CD14-positive monocyte (primary cell): Measurements from ENCODE around the gene PAAF1. TPM values are rescaled to one million over a fixed set of nuclear protein-coding genes. Genes with fewer than 3 reads are reported as not detected.

Source experiments
- DNase-seq, 3 donors: peaks; one replicate each; pipeline ENCODE4 v3.0.0-alpha.2; 2011 to 2022
- H2AFZ ChIP-seq: 2 replicates; pipeline ENCODE4 v1.6.0; 2012; ENCODE audit warnings: mild to moderate bottlenecking, low read depth, low read length, inconsistent platforms; ENCODE audit not compliant: insufficient read depth, poor library complexity, severe bottlenecking
- H3K27ac ChIP-seq, 2 donors: 1 replicate in 1 of 2; 2 replicates in 1 of 2; pipeline ENCODE4 v1.5.1; 2012 to 2013; ENCODE audit warnings: low read length in 2 of 2, control low read depth in 1 of 2, inconsistent platforms in 1 of 2, low read depth in 1 of 2, mild to moderate bottlenecking in 1 of 2
- H3K27me3 ChIP-seq, 2 donors: one replicate each; pipeline versions ENCODE4 v1.6.0 to v1.6.1; 2011 to 2013; ENCODE audit warnings: low read length in 2 of 2; ENCODE audit not compliant: control insufficient read depth in 2 of 2, insufficient read depth in 2 of 2
- H3K36me3 ChIP-seq, 2 donors: replicated peaks in 1 of 2; 1 replicate in 1 of 2; 2 replicates in 1 of 2; pipeline versions ENCODE4 v1.5.1 to v1.6.1; 2012 to 2013; ENCODE audit warnings: low read length in 2 of 2, control low read depth in 1 of 2, inconsistent platforms in 1 of 2, mild to moderate bottlenecking in 1 of 2; ENCODE audit not compliant: insufficient read depth in 2 of 2, control insufficient read depth in 1 of 2
- H3K4me1 ChIP-seq, 2 donors: 1 replicate in 1 of 2; 2 replicates in 1 of 2; pipeline versions ENCODE4 v1.5.1 to v1.6.1; 2012 to 2013; ENCODE audit warnings: low read length in 2 of 2, control low read depth in 1 of 2, inconsistent platforms in 1 of 2, mild to moderate bottlenecking in 1 of 2, moderate library complexity in 1 of 2; ENCODE audit not compliant: insufficient read depth in 2 of 2, control insufficient read depth in 1 of 2
- H3K4me2 ChIP-seq: replicated peaks from 2 replicates; pipeline ENCODE3; 2012; ENCODE audit warnings: low read length, moderate library complexity, mild to moderate bottlenecking; ENCODE audit not compliant: poor library complexity, severe bottlenecking; ENCODE audit errors: extremely low read depth
- H3K4me3 ChIP-seq, 3 experiments: fragments of 200-600 bp in 1 of 3; sonication (generic) in 1 of 3; replicated peaks in 1 of 3; 1 replicate in 2 of 3; 2 replicates in 1 of 3; pipeline ENCODE4 v1.5.1; 2011 to 2013; ENCODE audit warnings: low read length in 3 of 3, mild to moderate bottlenecking in 3 of 3, control low read depth in 2 of 3, low read depth in 2 of 3, inconsistent platforms in 1 of 3, moderate library complexity in 1 of 3
- H3K79me2 ChIP-seq: 2 replicates; pipeline ENCODE4 v1.6.0; 2012; ENCODE audit warnings: mild to moderate bottlenecking, control low read depth, inconsistent platforms, low read length, moderate library complexity; ENCODE audit not compliant: insufficient read depth
- H3K9ac ChIP-seq: 2 replicates; pipeline ENCODE4 v1.6.0; 2017; ENCODE audit warnings: low read length, mild to moderate bottlenecking; ENCODE audit not compliant: insufficient read depth, poor library complexity, severe bottlenecking
- H3K9me3 ChIP-seq, 2 donors: replicated peaks in 1 of 2; 1 replicate in 1 of 2; 2 replicates in 1 of 2; pipeline versions ENCODE4 v1.5.1 to v1.6.1; 2012 to 2013; ENCODE audit warnings: low read length in 2 of 2, control low read depth in 1 of 2; ENCODE audit not compliant: control insufficient read depth in 1 of 2, insufficient read depth in 1 of 2
- H4K20me1 ChIP-seq: 2 replicates; pipeline ENCODE4 v1.6.0; 2012; ENCODE audit warnings: mild to moderate bottlenecking, low read length, control low read depth, moderate library complexity; ENCODE audit not compliant: insufficient read depth
- H3K27ac Mint-ChIP-seq, 7 donors: one replicate each; pipeline ENCODE4 v1.8.0; 2020; ENCODE audit warnings: mild to moderate bottlenecking in 7 of 7, mixed read lengths in 7 of 7, moderate library complexity in 6 of 7, inconsistent platforms in 2 of 7
- H3K27me3 Mint-ChIP-seq, 3 donors: one replicate each; pipeline ENCODE4 v1.8.0; 2021 to 2022; ENCODE audit warnings: low read depth in 3 of 3, mild to moderate bottlenecking in 3 of 3, mixed read lengths in 3 of 3, moderate library complexity in 3 of 3, inconsistent platforms in 1 of 3
- H3K36me3 Mint-ChIP-seq, 2 donors: one replicate each; pipeline ENCODE4 v1.8.0; 2020; ENCODE audit warnings: mixed read lengths in 2 of 2, inconsistent platforms in 1 of 2, mild to moderate bottlenecking in 1 of 2
- H3K4me1 Mint-ChIP-seq: one replicate; pipeline ENCODE4 v1.8.0; 2020; ENCODE audit warnings: mild to moderate bottlenecking, mixed read lengths
- H3K4me3 Mint-ChIP-seq, 2 donors: one replicate each; pipeline ENCODE4 v1.8.0; 2020; ENCODE audit warnings: mild to moderate bottlenecking in 2 of 2, mixed read lengths in 2 of 2, moderate library complexity in 1 of 2
- H3K9me3 Mint-ChIP-seq, 7 donors: one replicate each; pipeline ENCODE4 v1.8.0; 2020 to 2022; ENCODE audit warnings: mixed read lengths in 7 of 7, mild to moderate bottlenecking in 6 of 7, moderate library complexity in 6 of 7, inconsistent platforms in 2 of 7
- WGBS: methylation state at CpG from one replicate; pipeline ENCODE4 v1.1.5; 2013; ENCODE audit warnings: missing lambda C conversion rate; ENCODE audit not compliant: insufficient coverage; 5-methylcytosine and 5-hydroxymethylcytosine counted together
- intact Hi-C, 2 donors: fragments of 100-400 bp; cut with micrococcal nuclease; formaldehyde crosslinking; loops; one replicate each; pipeline versions ENCODE4 v1.15.0 to v1.15.1; 2023
- polyA plus RNA-seq, 3 donors: library from polyadenylated mRNA; depleted of rRNA in 1 of 3; unstranded in 2 of 3; stranded (reverse) in 1 of 3; fragments of 300-500 nt in 2 of 3; fragments of >200 nt in 1 of 3; fragmentation: Illumina TruSeq in 2 of 3; gene quantifications; 1 replicate in 2 of 3; 2 replicates in 1 of 3; pipeline ENCODE4 v1.2.3, GENCODE V29; 2012 to 2021
- TF ChIP-seq, protein P1 (sequence below): fragments of 200-600 bp; IDR thresholded peaks from one replicate; pipeline ENCODE4 v1.8.0; 2022; ENCODE audit warnings: antibody characterized with exemption, mild to moderate bottlenecking

PAAF1 gene
- polyA plus RNA-seq, 3 donors, result 12.0 to 13.7 (median 12.9) TPM

DNA sequence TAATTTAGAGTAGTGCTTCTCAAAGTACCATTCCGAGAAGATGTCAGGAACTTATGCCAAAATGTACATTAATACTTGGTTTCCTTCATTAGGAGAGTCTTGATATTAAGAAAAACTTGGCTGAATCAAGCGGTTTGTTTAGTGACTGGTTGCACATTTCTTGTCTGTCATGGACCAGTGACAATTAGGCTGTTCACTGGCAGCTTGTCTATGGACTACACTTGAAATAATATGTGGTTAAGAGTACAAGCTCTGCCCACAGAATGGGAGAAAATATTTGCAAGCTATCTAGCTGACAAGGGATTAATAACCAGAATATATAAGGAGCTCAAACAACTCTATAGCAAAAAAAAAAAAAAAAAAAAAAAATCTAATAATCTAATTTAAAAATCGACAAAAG is 24.8 kb upstream of the PAAF1 start:
- TF ChIP-seq, protein P1, sequence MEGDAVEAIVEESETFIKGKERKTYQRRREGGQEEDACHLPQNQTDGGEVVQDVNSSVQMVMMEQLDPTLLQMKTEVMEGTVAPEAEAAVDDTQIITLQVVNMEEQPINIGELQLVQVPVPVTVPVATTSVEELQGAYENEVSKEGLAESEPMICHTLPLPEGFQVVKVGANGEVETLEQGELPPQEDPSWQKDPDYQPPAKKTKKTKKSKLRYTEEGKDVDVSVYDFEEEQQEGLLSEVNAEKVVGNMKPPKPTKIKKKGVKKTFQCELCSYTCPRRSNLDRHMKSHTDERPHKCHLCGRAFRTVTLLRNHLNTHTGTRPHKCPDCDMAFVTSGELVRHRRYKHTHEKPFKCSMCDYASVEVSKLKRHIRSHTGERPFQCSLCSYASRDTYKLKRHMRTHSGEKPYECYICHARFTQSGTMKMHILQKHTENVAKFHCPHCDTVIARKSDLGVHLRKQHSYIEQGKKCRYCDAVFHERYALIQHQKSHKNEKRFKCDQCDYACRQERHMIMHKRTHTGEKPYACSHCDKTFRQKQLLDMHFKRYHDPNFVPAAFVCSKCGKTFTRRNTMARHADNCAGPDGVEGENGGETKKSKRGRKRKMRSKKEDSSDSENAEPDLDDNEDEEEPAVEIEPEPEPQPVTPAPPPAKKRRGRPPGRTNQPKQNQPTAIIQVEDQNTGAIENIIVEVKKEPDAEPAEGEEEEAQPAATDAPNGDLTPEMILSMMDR, result no peak
- Mint-ChIP-seq H3K27ac (no peak overlapping the region), H3K27me3 (peaks cover 0 to 3% (median 0%) of the 10 kb centered on the region in 3 donors), H3K4me3 (no peak overlapping the region), H3K4me1 (peaks cover 11% of the 10 kb centered on the region), H3K9me3 (peaks cover 0 to 7% (median 0%) of the 10 kb centered on the region in 7 donors), H3K36me3 (peaks cover 28 to 59% of the 10 kb centered on the region in 2 donors)
- H3K27ac ChIP-seq, result no peak overlapping the region
- 100% methylated on average over 2 of the region's 3 CpGs for WGBS
- H3K4me3 ChIP-seq, result no peak overlapping the region
- H3K27me3 ChIP-seq, result no peaks in the 10 kb centered on the region
- DNase-seq, result no peak
- H3K36me3 ChIP-seq, result peaks cover 2 to 33% of the 10 kb centered on the region in 2 donors
- H3K9me3 ChIP-seq, result no peaks in the 10 kb centered on the region
- intact Hi-C loops, result no loop called here
- H4K20me1 ChIP-seq, result no peaks in the 10 kb centered on the region
- H3K4me1 ChIP-seq, result no peaks in the 10 kb centered on the region
- H3K79me2 ChIP-seq, result no peaks in the 10 kb centered on the region
- no peak overlapping the region for H3K9ac ChIP-seq
- H3K4me2 ChIP-seq, result no peak overlapping the region
- H2AFZ ChIP-seq, result no peak overlapping the region

DNA sequence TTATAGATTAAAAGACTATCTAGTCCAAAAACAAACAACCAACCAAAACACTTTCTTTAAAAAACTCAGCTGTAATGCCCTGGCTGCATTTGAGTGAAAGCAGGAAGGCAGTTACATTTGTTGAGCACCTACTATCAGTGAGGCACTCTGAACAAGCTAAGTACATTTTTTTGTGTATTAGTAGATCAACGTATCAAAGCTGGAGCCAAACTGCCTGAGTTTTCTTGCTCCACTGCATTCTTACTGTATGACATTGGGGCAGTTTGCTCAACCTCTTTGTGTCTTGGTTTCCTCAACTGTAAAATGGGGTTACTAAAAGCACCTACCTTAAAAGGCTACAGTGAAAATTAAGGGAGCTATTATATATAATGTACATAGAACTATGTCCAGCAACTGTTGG is 22.1 kb upstream of the PAAF1 start:
- TF ChIP-seq, protein P1, result no peak
- H3K4me2 ChIP-seq, result no peak overlapping the region
- H3K36me3 Mint-ChIP-seq, result peaks cover 28 to 60% of the 10 kb centered on the region in 2 donors

More for the DNA sequence above, 22.1 kb upstream of the PAAF1 start:
- H3K4me1 ChIP-seq, result no peaks in the 10 kb centered on the region
- H3K27ac Mint-ChIP-seq, result no peak overlapping the region
- no peaks in the 10 kb centered on the region for H3K79me2 ChIP-seq
- H3K9ac ChIP-seq, result no peak overlapping the region
- H3K36me3 ChIP-seq, result peaks cover 4 to 22% of the 10 kb centered on the region in 2 donors
- H3K4me1 Mint-ChIP-seq, result peaks cover 4% of the 10 kb centered on the region
- no peak overlapping the region for H2AFZ ChIP-seq
- peaks cover 0 to 3% (median 0%) of the 10 kb centered on the region in 7 donors for H3K9me3 Mint-ChIP-seq
- no peak overlapping the region for H3K4me3 Mint-ChIP-seq
- no CpG with 5 or more reads among the region's 1 CpG for WGBS
- peaks cover 0 to 2% (median 1%) of the 10 kb centered on the region in 3 donors for H3K27me3 Mint-ChIP-seq
- intact Hi-C loops, result no loop called here
- H3K27ac ChIP-seq, result no peak overlapping the region
- H3K9me3 ChIP-seq, result no peaks in the 10 kb centered on the region
- H3K4me3 ChIP-seq, result no peak overlapping the region
- no peak for DNase-seq
- no peaks in the 10 kb centered on the region for H4K20me1 ChIP-seq
- no peaks in the 10 kb centered on the region for H3K27me3 ChIP-seq
